HG03575 (cell line): ENCODE measurements around the gene BRD9.
A peak's percentile ranks its signal among the peaks of the same experiment; 100 is the strongest.
"Not testable (repeated sequence)": the region's sequence is repeated elsewhere in the genome, so short reads cannot be mapped to it uniquely, and the experiment has no call there.

ENCODE experiments used
- ATAC-seq: cut with Tn5 transposase; IDR thresholded peaks from one replicate; pipeline ENCODE4 v1.9.1; 2021; ENCODE audit not compliant: unreplicated experiment, insufficient number of reproducible peaks, low FRiP score; ENCODE audit errors: extremely low read depth

The BRD9 gene

DNA sequence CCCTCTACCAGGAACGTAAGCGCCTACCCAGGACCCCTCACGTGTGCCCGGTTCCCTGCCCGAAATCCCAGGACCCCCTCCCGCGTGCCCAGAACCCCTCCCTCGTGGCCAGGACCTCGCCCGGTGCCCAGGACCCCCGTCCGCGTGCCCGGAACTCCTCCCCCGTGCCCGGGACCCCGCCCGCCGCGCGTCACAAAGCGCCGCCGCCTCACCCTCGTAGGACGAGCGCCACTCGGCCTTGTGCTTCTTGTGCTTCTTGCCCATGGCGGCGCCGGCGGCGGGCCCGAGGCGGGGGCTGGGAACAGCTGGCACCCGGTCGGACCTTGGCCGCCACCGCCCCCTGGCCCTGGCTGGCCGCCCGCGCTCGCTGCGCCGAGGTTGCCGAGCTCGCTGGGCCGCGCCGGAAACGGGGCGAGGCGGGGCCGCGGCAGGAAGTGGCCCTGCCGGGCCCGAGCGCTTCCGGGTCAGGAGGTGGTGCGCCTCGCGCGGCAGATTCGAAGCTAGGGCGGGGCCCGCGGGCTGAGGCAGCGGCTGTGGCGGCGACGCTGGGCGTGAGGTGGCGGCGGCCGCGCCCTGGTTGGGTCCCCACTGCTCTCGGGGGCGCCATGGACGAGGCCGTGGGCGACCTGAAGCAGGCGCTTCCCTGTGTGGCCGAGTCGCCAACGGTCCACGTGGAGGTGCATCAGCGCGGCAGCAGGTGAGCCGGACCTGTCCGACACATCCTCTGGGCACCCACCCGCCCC is at the start of gene BRD9, which contains the start of gene TRIP13:
Gene BRD9, minus strand, starts transcription at position 408 of the 743 bp plus-strand sequence. Its CDS starts 144 bp downstream, at position 264.
Gene TRIP13, plus strand, starts transcription at position 491 of the 743 bp plus-strand sequence. Its CDS starts 115 bp downstream, at position 606.
- ATAC-seq: peak; percentile 55

DNA sequence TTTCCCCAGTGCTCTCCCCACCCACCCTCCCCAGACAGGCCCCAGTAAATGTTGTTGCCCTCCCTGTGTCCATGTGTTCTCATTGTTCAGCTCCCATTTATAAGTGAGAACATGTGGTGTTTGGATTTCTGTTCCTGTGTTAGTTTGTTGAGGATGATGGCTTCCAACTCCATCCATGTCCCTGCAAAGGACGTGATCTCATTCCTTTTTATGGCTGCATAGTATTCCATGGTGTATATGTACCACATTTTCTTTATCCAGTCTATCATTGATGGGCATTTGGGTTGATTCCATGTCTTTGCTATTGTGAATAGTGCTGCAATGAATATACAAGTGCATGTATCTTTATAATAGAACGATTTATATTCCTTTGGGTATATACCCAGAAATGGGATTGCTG is 48.1 kb upstream of the BRD9 start:
- not testable (repeated sequence) for ATAC-seq

DNA sequence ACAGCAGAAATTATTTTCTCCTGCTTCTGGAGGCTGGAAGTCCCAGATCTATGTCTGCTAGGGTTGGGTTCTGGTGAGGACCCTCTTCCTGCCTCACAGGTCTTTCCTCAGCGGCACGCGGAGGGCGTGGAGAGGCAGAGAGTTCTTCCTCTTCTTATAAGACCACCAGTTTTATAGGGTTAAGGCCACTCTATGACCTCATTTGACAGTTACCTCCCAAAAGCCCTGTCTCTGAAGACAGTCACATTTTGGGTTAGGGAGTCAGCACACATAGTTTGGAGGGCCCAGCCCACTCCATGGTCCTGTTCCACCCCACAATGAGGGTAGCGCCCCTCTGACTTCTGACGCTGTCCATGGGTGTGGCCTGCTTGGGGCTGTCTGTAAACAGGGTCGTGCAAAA is 46.8 kb upstream of the BRD9 start:
- ATAC-seq: no peak

DNA sequence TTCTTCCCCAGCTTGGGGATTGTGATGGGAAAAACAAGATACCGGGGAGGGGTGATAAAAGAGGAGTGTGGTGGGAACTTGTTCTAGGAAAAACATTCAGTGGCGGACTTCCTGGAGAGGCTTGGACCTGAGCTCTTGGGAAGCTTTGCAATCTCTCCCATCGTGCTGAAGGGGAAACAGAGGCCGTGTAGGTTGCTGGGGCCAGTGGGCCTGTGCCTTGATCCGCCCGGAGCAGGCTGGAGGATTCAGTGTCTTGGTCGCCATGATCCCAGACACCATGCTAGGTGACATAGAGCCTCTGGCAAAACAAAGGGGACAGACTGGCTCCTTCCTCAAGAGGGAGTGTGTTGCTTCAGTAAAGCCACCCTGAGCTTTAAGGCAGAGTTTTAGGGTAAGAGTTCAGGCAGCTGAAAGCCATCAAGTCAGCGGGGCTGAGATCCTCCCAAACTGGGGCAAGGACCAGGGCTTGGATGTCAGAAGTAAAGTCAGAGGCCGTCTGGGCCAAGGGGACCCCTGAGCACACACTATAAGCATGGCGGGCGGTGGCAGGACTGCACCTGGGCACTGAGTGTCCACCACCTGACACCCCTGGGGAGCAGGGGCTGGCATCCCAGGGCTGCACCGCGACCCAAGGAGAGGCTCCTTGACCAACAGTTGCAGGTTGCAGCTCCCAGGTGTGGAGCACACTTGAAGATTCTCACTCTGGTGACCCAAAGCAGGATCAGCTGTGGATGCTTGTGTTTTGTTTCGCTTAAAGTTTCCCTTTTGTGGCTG is 44.7 kb upstream of the BRD9 start:
- no peak for ATAC-seq

DNA sequence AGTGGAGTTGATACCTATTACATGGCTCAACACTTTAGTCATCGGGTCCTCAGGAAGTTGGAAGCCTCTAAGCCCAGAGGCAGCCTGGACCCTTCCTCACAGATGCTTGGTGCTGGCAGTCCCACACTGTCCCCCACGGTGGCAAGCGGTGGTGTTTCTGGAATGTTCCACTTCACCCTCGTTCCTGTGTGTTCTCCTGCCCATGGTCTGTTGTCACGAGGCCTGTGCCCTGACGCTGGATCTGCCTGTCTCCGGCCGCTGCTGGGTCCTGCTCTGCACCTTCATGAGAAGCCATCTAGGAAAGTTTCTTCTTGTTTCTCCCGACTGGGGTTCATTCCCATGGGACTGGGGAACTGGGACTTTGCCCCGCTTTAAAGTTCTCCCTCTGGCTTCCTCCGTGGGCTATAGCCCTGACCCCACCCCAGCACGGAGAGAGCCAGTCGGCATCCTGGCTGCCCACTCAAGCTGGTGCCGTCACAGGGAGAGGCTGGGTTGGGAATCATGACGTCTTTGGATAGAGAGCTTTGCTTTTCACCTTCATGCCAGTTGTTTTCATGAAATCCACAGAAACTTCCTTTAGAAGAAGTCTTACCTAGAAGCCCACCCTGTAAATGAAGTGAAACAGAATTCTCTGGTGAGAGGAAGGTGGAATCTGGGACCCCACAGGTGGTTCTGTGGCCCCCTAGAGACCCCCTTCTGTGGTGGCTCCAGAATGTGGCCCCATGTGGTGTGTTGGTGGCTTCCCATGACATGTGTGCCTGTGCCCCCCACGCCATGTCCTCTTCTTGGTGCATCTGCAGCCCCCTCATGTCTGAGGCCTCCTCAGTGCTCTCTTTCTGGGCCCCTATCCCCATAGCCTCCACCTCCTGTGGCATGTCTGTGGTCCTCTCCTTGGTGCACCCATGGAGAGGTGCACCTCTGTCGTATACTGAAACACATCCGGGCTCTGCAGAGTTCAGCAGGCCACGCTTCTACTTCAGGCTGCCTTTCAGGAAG is 43.8 kb upstream of the BRD9 start:
- ATAC-seq: no peak

DNA sequence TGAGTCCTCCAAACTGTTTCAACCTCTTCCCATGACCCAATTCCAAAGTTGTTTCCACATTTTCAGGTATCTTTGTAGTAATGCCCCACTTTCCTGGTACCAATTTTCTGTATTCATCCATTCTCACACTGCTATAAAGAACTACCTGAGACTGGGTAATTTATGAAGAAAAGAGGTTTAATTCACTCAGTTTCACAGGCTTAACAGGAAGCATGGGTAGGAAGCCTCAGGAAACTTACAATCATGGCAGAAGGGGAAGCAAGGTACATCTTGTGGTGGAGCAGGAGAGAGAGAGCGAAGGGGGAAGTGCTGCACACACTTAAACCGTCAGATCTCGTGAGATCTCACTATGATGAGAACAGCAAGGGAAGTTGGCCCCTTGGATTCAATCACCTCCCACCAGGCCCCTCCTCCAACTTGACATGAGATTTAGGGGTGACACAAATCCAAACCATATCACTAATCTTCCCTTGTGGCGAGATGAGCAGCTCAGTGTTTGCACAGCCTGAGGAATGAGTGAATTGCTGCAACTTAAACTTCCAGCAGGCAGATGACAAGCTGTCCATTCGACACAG is 43.0 kb upstream of the BRD9 start:
- no peak for ATAC-seq

DNA sequence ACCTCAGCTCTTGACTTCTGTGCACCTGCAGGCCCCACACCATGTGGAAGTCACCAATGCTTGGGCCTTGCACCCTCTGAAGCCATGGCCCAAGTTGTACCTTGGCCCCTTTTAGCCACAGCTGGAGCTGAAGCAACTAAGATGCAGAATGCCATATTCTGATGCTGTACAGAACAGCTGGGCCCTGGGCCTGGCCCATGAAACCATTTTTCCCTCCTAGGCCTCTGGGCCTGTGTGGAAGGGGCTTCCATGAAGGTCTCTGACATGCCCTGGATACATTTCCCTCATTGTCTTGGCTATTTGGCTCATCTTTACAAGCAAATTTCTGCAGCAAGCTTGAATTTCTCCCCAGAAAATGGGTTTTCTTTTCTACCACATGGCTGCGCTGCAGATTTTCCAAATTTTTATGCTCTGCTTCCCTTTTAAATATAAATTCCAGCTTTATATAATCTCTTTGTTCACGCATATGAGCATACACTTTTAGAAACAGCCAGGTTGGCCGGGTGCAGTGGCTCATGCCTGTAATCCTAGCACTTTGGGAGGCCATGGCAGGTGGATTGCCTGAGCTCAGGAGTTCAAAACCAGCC is 41.9 kb upstream of the BRD9 start:
- not testable (repeated sequence) for ATAC-seq

DNA sequence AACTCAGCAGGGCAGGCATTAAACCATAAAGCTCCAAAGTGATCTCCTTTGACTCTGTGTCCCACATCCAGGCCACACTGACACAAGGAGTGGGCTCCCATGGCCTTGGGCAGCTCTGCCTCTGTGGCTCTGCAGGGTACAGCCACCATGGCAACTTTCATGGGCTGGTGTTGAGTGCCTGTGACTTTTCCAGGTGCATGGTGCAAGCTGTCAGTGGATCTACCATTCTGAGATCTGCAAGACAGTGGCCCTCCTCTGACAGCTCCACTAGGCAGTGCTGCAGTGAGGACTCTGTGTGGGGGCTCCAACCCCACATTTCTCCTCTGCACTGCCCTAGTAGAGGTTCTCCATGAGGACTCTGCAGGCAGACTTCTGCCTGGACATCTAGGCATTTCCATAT is 41.4 kb upstream of the BRD9 start:
- ATAC-seq: not testable (repeated sequence)

DNA sequence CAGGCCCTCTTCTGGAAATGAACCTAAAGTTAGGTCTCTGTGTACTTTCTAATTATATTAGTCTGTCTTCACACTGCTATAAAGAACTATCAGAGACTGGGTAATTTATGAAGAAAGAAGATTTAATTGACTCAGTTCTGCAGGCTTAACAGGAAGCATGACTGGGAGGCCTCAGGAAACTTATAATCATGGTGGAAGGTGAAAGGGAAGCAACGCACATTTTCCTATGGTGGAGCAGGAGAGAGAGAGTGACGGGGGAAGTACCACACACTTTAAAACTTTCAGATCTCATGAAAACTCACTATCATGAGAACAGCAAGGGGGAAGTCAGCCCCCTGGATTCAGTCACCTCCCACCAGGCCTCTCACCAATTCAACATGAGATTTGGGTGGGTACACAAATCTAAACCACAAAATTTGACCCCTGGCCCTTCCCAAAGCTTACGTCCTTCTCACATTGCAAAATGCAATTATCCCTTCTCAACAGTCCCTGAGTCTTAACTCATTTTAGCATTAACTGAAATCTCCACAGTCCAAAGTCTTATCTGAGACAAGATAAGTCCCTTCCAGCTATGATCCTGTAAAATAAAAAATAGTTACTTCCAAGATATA is 40.8 kb upstream of the BRD9 start:
- no peak for ATAC-seq

DNA sequence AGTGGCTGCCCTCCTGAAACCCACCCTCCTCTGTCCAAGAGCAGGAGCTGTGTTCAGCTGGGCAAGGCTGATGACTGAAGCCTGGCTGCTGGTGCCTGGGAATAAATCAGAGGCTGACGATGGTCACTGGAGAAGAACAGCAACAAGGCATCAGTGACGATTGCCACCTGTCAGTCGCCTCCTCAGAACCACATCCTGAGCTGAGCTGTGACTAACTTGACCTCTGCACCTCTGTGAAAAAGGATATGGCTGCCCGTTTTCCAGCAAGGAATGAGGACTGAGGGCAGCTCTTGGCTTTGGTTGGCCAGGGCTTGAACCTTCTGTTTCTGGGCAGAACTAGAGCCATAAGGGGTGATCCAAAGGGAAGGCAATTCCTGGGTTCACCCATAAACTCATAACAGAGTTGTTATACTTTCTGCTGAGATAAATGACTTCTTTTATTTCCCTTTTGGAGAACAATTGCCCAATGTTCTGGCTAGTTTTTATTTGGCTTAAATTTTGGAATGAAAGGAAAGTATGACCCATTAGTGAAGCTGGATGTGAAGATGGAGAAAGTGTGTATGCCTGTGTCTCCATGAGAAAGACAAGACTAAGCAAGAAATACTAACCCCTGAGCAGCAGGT is 40.1 kb upstream of the BRD9 start:
- no peak for ATAC-seq

DNA sequence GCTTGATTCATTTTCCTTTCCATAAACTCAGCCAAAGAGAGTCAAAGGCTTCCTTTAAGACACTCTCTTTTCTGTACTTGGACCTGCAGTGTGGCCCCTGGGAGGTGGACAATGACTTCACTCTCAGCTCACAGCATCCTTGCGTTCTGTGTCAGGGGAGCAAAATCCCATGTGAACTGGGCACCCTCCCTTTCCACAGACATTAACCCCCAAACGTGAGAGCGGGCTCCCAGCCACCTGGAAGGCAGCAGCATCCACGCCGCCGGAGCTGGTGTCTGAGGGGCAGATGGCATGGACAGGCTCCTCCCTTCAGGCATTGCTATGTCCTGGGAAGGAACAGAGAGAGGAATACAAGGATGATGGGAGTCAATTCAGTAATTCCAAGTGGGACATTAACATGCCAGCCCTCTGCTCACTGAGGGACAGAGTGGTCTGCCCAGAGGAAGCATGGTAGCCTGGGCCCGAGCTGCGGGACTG is 39.6 kb upstream of the BRD9 start:
- ATAC-seq: no peak

DNA sequence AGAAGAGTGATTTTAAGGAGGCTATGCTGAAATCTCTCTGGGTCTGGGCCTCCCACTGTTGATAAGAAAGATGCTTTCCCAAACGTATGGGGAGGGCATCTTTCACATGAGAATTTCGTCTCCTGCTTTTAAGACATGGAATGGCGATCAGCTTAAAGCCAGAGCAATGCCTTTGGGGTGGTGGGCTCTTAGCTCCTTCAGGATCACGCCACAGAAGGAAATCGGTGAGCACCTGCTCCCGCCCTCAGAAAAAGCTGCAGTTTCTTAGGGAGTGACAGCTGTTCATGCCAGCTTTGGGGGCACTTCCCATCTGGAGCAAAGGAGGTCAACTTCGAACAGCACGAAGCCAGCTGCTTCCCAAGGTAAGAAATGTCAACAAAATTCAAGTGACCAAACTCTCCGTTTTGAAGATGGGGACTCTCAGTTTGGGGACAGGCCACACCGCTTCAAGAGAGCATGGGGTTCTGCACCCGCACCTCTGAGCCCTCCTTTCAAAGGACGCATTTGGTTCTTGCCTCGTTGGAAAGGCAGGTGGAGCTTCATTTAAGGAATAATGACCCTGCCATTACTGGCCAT is 39.1 kb upstream of the BRD9 start:
- no peak for ATAC-seq

DNA sequence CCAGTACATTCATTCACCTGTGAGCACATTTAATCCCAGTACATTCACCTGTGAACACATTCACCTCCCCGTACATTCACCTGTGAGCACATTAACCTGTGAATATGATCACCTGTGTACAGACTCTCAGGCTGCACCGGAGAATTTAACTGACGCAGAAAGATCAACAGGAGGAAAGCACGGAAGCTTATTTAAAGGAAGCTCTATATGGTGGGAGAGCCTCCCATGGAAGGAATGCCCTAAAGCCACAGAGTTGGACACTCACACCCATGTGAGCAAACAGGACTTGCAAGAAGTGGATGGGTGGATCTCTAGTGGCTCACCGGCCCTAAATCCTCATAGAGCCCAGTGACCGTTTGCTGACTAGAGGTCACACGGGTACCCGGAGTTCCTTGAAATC is 38.3 kb upstream of the BRD9 start:
- ATAC-seq: no peak

DNA sequence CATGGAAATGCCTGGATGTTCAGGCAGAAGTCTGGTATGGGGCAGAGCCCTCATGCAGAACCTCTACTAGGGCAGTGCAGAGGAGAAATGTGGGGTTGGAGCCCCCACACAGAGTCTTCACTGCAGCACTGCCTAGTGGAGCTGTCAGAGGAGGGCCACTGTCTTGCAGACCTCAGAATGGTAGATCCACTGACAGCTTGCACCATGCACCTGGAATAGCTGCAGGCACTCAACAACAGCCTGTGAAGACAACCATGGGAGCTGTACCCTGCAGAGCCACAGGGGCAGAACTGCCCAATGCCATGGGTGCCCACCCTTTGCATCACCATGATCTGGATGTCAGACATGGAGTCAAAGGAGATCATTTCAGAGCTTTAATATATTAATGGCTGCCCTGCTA is 37.0 kb upstream of the BRD9 start:
- no peak for ATAC-seq

DNA sequence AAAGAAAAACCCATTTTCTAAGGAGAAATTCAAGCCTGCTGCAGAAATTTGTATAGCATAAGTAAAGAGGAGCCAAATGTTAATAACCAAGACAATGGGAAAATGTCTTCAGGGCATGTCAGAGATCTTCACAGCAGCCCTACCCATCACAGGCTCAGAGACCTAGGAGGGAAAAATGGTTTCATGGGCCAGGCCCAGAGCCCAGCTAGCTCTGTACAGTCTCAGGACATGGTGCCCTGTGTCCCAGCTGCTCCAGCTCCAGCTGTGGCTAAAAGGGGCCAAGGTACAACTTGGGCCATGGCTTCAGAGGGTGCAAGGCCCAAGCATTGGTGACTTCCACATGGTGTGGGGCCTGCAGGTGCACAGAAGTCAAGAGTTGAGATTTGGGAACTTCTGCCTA is 36.6 kb upstream of the BRD9 start:
- ATAC-seq: not testable (repeated sequence)

DNA sequence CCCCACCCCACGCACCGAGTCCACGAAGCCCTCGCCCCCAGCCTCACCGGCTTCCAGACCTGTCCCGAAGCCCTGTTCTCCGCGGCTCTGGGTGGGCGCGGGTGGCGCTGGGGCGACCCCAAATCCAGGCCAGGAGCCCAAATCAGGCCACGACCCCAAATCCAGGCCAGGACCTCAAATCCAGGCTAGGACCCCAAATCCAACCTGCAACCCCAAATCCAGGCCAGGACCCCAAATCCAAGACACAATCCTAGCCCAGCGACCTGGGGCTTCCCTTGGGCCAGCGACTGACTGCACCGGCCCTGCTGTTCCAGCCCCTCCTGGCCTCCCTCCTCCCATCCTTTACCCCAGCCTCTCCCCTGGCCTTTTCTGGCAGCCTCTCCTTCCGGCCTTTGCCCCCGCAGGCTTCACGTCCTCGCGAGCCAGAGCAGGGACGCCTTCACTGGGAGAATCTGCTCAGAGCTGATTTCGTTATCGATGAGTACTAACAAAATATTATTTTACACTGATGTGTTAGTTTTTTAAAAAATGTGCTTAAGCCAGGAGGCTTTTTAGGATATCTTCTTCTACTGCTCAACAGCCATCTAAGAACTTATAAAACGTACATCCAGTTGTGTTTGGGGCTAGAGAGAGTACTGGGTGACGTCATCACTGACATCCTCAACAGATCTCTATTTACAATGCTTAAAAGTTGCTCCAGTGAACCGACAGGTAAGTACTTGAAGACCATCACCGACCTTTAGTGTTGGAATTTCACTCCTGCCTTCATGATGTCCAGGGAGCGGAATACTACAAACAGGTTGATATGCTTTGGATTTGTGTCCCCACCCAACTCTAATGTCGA is 34.8 kb upstream of the BRD9 start:
- no peak for ATAC-seq
